Muscle of back (tissue), 11 donors: ENCODE data around the gene SORCS2. TPM values are rescaled to one million over a fixed set of nuclear protein-coding genes. Genes with fewer than 3 reads are reported as not detected.

Experiments
- DNase-seq, 3 donors: peaks; one replicate each; pipeline versions ENCODE4 v3.0.0 to v3.0.0-alpha.2; 2013
- polyA plus RNA-seq, 10 donors: library from polyadenylated mRNA; unstranded; fragments of 120-200 nt; gene quantifications; one replicate each; pipeline ENCODE4 v1.2.1, GENCODE V29; 2013; ENCODE audit not compliant: insufficient read length in 10 of 10

The SORCS2 gene
- polyA plus RNA-seq, 10 donors, result 6.5 to 21.0 (median 10.8) TPM

- no peak for DNase-seq
Observed at GRCh38 chr4:7425124-7425523, 232.8 kb downstream of the SORCS2 start.

- DNase-seq, result no peak
Observed at GRCh38 chr4:7425591-7426468, 233.5 kb downstream of the SORCS2 start.

- DNase-seq, result no peak
Observed at GRCh38 chr4:7426525-7427171, 234.3 kb downstream of the SORCS2 start.

- peak in 1 of 3 donors; percentile 58 for DNase-seq
Observed at GRCh38 chr4:7427361-7427760, 235.0 kb downstream of the SORCS2 start.

- no peak for DNase-seq
Observed at GRCh38 chr4:7427831-7428260, 235.5 kb downstream of the SORCS2 start.

- no peak for DNase-seq
Observed at GRCh38 chr4:7428261-7429068, 236.1 kb downstream of the SORCS2 start.

GRCh38 chr4:7429069-7429416 is 236.7 kb downstream of the SORCS2 start:
- DNase-seq, result no peak

- no peak for DNase-seq
Observed at GRCh38 chr4:7429601-7430078, 237.3 kb downstream of the SORCS2 start.

- DNase-seq, result no peak
Observed at GRCh38 chr4:7430368-7430964, 238.1 kb downstream of the SORCS2 start.

- DNase-seq, result no peak
Observed at GRCh38 chr4:7430965-7431695, 238.8 kb downstream of the SORCS2 start.

GRCh38 chr4:7431696-7432530 is 239.6 kb downstream of the SORCS2 start:
- no peak for DNase-seq

- no peak for DNase-seq
Observed at GRCh38 chr4:7432531-7433375, 240.4 kb downstream of the SORCS2 start.

- no peak for DNase-seq
Observed at GRCh38 chr4:7433376-7434140, 241.2 kb downstream of the SORCS2 start.

GRCh38 chr4:7434141-7434765 is 241.9 kb downstream of the SORCS2 start:
- DNase-seq, result no peak

GRCh38 chr4:7434766-7435150 is 242.4 kb downstream of the SORCS2 start, which contains the start of gene PSAPL1:
TSS of gene PSAPL1 (minus strand) at chr4:7434930. CDS start at chr4:7434879, 51 bp downstream.
- no peak for DNase-seq

GRCh38 chr4:7435471-7436061 is 243.2 kb downstream of the SORCS2 start:
- no peak for DNase-seq

GRCh38 chr4:7436256-7436655 is 243.9 kb downstream of the SORCS2 start:
- no peak for DNase-seq
